Vagina (tissue), 2 donors: ENCODE data around the gene GDA. TPM values are rescaled to one million over a fixed set of nuclear protein-coding genes. Genes with fewer than 3 reads are reported as not detected.

Experiments
- DNase-seq, 2 donors: peaks; one replicate each; pipeline ENCODE4 v3.0.0-alpha.2; 2017; ENCODE audit errors: extremely low spot score in 2 of 2
- H3K27ac ChIP-seq: fragments of 200-600 bp; sonication (generic); one replicate; pipeline ENCODE4 v1.5.1; 2019
- H3K27me3 ChIP-seq: fragments of 200-600 bp; sonication (generic); one replicate; pipeline ENCODE4 v1.5.1; 2019
- H3K36me3 ChIP-seq, 2 donors: fragments of 200-600 bp; sonication (generic); one replicate each; pipeline ENCODE4 v1.5.1; 2017 to 2019
- H3K4me1 ChIP-seq: fragments of 200-600 bp; sonication (generic); one replicate; pipeline ENCODE4 v1.5.1; 2019
- H3K4me3 ChIP-seq, 2 donors: fragments of 200-600 bp; sonication (generic); 1 replicate in 1 of 2; 2 replicates in 1 of 2; pipeline ENCODE4 v1.5.1; 2016 to 2019
- H3K9me3 ChIP-seq: fragments of 200-600 bp; sonication (generic); one replicate; pipeline ENCODE4 v1.5.1; 2019
- POLR2A ChIP-seq, 2 donors: fragments of 450-650 bp; IDR thresholded peaks; one replicate each; pipeline ENCODE4 v1.6.1; 2017; ENCODE audit warnings: antibody characterized with exemption in 2 of 2, mild to moderate bottlenecking in 2 of 2, moderate library complexity in 2 of 2
- POLR2AphosphoS5 ChIP-seq, 2 donors: sonication (generic); formaldehyde crosslinking; IDR thresholded peaks; one replicate each; pipeline ENCODE4 v1.9.0; 2017; ENCODE audit warnings: antibody characterized with exemption in 2 of 2, mild to moderate bottlenecking in 2 of 2, low read depth in 1 of 2; ENCODE audit not compliant: insufficient read depth in 1 of 2
- intact Hi-C: fragments of 100-400 bp; cut with DNase I; formaldehyde crosslinking; loops from one replicate; pipeline ENCODE4 v1.15.1; 2023
- total RNA-seq: library from RNA; depleted of rRNA; stranded (reverse); fragments of >200 nt; gene quantifications from one replicate; pipeline ENCODE4 v1.2.3, GENCODE V29; 2016
- TF ChIP-seq, protein P1 (sequence below), 3 experiments: fragments of 450-650 bp in 2 of 3; fragments of 200-600 bp in 1 of 3; sonication (generic) in 1 of 3; IDR thresholded peaks; one replicate each; pipeline ENCODE4 v1.5.1; 2017 to 2019; ENCODE audit warnings: antibody characterized with exemption in 3 of 3, mild to moderate bottlenecking in 2 of 3, moderate library complexity in 2 of 3

The GDA gene
- total RNA-seq, 1 donor from 2014 or later = not detected

GRCh38 chr9:72185561-72185960 is 36.3 kb downstream of the GDA start:
- H3K27ac ChIP-seq = no peak overlapping the region
- TF ChIP-seq, protein P1, sequence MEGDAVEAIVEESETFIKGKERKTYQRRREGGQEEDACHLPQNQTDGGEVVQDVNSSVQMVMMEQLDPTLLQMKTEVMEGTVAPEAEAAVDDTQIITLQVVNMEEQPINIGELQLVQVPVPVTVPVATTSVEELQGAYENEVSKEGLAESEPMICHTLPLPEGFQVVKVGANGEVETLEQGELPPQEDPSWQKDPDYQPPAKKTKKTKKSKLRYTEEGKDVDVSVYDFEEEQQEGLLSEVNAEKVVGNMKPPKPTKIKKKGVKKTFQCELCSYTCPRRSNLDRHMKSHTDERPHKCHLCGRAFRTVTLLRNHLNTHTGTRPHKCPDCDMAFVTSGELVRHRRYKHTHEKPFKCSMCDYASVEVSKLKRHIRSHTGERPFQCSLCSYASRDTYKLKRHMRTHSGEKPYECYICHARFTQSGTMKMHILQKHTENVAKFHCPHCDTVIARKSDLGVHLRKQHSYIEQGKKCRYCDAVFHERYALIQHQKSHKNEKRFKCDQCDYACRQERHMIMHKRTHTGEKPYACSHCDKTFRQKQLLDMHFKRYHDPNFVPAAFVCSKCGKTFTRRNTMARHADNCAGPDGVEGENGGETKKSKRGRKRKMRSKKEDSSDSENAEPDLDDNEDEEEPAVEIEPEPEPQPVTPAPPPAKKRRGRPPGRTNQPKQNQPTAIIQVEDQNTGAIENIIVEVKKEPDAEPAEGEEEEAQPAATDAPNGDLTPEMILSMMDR (IDR thresholded peaks at IDR 0.05) = no peak
- TF ChIP-seq POLR2A (IDR thresholded peaks at IDR 0.05) = no peak
- TF ChIP-seq POLR2AphosphoS5 (IDR thresholded peaks at IDR 0.05; ENCODE audit: insufficient read depth in 1 of 2, low read depth in 1 of 2) = no peak
- no peaks in the 10 kb centered on the region for H3K36me3 ChIP-seq
- no peak for DNase-seq
- H3K9me3 ChIP-seq = no peaks in the 10 kb centered on the region
- intact Hi-C loops = no loop called here
- no peaks in the 10 kb centered on the region for H3K4me1 ChIP-seq
- no peaks in the 10 kb centered on the region for H3K27me3 ChIP-seq
- H3K4me3 ChIP-seq = no peak overlapping the region

DNA sequence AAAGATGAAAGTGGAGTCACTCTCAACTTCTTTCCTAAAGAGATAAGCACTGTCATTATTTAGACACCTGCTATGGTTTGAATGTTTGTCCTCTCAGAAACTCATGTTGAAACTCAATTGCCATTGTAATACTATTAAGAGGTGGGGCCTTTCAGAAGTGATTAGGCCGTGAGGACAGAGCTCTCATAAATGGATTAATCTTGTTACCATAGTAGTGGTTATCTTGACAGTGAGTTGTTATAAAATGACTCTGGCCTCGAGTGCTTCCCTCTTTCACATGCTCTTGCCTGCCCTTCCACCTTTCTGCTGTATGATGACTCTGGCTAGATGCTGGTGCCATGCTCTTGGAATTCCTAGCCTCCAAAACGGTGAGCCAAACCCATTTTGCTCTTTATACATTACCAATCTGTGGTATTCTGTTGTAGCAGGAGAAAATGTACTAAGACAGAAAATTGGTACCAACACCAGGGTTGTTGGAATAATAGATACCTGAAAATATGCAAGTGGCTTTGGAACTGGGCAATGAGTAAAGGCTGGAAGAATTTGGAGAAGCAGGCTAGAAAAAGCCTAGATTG is 38.0 kb downstream of the GDA start:
- no peaks in the 10 kb centered on the region for H3K27me3 ChIP-seq
- DNase-seq = no peak
- H3K27ac ChIP-seq = no peak overlapping the region
- no peaks in the 10 kb centered on the region for H3K36me3 ChIP-seq
- TF ChIP-seq, protein P1 (IDR thresholded peaks at IDR 0.05) = no peak
- TF ChIP-seq POLR2AphosphoS5 (IDR thresholded peaks at IDR 0.05; ENCODE audit: insufficient read depth in 1 of 2, low read depth in 1 of 2) = no peak
- no peak for TF ChIP-seq POLR2A (IDR thresholded peaks at IDR 0.05)
- H3K9me3 ChIP-seq = no peaks in the 10 kb centered on the region
- H3K4me1 ChIP-seq = no peaks in the 10 kb centered on the region
- no peak overlapping the region for H3K4me3 ChIP-seq
- intact Hi-C loops = no loop called here

GRCh38 chr9:72188232-72188631 is 39.0 kb downstream of the GDA start:
- Histone ChIP-seq H3K9me3 (no peaks in the 10 kb centered on the region), H3K36me3 (no peaks in the 10 kb centered on the region), H3K4me1 (no peaks in the 10 kb centered on the region), H3K27me3 (no peaks in the 10 kb centered on the region), H3K27ac (no peak overlapping the region), H3K4me3 (no peak overlapping the region)
- intact Hi-C loops = no loop called here
- DNase-seq = no peak
- TF ChIP-seq POLR2AphosphoS5 (IDR thresholded peaks at IDR 0.05; ENCODE audit: insufficient read depth in 1 of 2, low read depth in 1 of 2) = no peak
- TF ChIP-seq POLR2A (IDR thresholded peaks at IDR 0.05) = no peak
- TF ChIP-seq, protein P1 (IDR thresholded peaks at IDR 0.05) = no peak

DNA sequence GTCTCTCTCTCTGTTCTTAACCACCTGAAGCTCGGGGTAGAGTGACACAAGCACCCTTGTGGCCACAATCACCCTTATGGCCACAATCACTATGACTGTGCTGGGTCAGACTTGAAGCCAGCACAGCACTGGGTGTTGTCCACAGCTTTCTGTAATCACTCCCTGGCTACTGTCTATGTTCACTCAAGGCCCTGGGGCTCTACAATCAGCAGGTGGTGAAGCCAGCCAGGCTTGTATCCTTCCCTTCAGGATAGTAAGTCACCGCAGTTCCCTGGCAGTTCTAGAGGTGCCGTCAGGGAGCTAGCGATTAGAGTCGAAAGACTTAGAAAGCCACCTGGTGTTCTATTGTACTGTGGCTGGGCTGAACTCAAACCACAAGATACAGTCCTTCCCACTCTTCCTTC is 44.2 kb downstream of the GDA start:
- H3K4me3 ChIP-seq = no peak overlapping the region
- H3K27me3 ChIP-seq = no peaks in the 10 kb centered on the region
- no peak for DNase-seq
- intact Hi-C loops = no loop called here
- no peaks in the 10 kb centered on the region for H3K4me1 ChIP-seq
- H3K27ac ChIP-seq = no peak overlapping the region
- no peaks in the 10 kb centered on the region for H3K9me3 ChIP-seq
- TF ChIP-seq POLR2A (IDR thresholded peaks at IDR 0.05) = no peak
- TF ChIP-seq, protein P1 (IDR thresholded peaks at IDR 0.05) = no peak
- no peak for TF ChIP-seq POLR2AphosphoS5 (IDR thresholded peaks at IDR 0.05; ENCODE audit: insufficient read depth in 1 of 2, low read depth in 1 of 2)
- H3K36me3 ChIP-seq = no peaks in the 10 kb centered on the region

- TF ChIP-seq POLR2AphosphoS5 (IDR thresholded peaks at IDR 0.05; ENCODE audit: insufficient read depth in 1 of 2, low read depth in 1 of 2) = no peak
- TF ChIP-seq, protein P1 (IDR thresholded peaks at IDR 0.05) = no peak
- no peak for TF ChIP-seq POLR2A (IDR thresholded peaks at IDR 0.05)
- no peak for DNase-seq
- no peaks in the 10 kb centered on the region for H3K36me3 ChIP-seq
- H3K4me3 ChIP-seq = no peak overlapping the region
- no peaks in the 10 kb centered on the region for H3K9me3 ChIP-seq
- H3K27me3 ChIP-seq = no peaks in the 10 kb centered on the region
- H3K4me1 ChIP-seq = no peaks in the 10 kb centered on the region
- no peak overlapping the region for H3K27ac ChIP-seq
- intact Hi-C loops = no loop called here
Observed at GRCh38 chr9:72199238-72199637, 50.0 kb downstream of the GDA start.
